Measurements from ENCODE around the gene UFL1.

Gene UFL1

GRCh38 chr6:96576221-96576620 lies 54.6 kb downstream of the UFL1 start:
- no peak for DNase-seq

DNA sequence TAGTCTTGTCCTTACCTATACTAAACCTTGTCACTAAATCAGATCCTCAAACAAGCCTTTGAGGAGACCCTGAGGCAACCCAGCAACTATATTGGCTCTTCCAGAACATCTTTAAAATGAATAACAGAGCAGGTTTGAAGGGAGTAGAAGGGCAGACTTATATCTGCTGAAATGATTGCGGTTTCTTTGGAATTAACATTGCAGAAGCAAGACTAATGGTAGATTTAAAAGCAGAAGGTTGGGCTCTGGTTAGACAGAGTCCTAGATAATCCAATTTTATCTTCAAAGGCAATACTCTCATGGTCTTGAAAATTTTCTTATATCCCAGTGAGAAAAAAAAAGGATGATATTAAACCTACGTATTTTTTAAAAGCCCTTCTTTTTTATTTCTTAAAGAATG lies 60.4 kb downstream of the UFL1 start:
- no peak for DNase-seq

GRCh38 chr6:96582436-96582835 lies 60.8 kb downstream of the UFL1 start:
- no peak for DNase-seq

DNA sequence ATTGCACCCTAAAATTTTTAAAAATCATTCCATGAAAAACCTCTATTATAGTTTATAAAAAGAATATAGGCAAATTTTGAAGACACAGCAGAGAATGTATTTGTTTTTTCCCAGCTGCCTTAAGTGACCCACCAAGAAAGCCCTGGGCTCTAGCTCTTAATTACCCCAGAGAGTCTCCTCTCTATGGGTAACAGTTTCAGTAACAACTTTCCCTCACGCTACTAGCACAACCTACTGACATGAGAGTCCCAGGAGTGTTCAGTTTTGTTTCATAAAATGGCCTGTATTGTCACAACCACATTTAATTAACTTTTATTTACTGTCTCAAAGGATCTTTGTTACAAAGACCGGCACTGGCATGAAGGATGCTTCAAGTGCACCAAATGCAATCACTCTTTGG lies 82.8 kb downstream of the UFL1 start:
- DNase-seq: no peak
